NOMO-1 treated with dmso at 0.1 percent for 144 hours (cell line): ENCODE measurements around the gene MBOAT1.
"Not testable (repeated sequence)": the region's sequence is repeated elsewhere in the genome, so short reads cannot be mapped to it uniquely, and the experiment has no call there.

ENCODE experiments used
- DNase-seq: peaks from one replicate; lab custom pipeline; 2025; ENCODE audit not compliant: unreplicated experiment; lab: John Stamatoyannopoulos, UW

The MBOAT1 gene

GRCh38 chr6:20141931-20142330 is 70.3 kb downstream of the MBOAT1 start:
- no peak for DNase-seq

GRCh38 chr6:20139127-20139963 is 72.9 kb downstream of the MBOAT1 start:
- not testable (repeated sequence) for DNase-seq

GRCh38 chr6:20137837-20138236 is 74.4 kb downstream of the MBOAT1 start:
- DNase-seq = no peak

GRCh38 chr6:20137240-20137639 is 75.0 kb downstream of the MBOAT1 start:
- DNase-seq = no peak

- no peak for DNase-seq
Measured at GRCh38 chr6:20135677-20136268, 76.5 kb downstream of the MBOAT1 start.

- DNase-seq = no peak
Measured at GRCh38 chr6:20134613-20135012, 77.7 kb downstream of the MBOAT1 start.

GRCh38 chr6:20129290-20130088 is 82.8 kb downstream of the MBOAT1 start:
- DNase-seq = no peak

GRCh38 chr6:20128018-20128417 is 84.3 kb downstream of the MBOAT1 start:
- DNase-seq = no peak

GRCh38 chr6:20126789-20127653 is 85.2 kb downstream of the MBOAT1 start:
- peak; percentile 4 for DNase-seq

- DNase-seq = no peak
Measured at GRCh38 chr6:20126102-20126752, 86.0 kb downstream of the MBOAT1 start.

- no peak for DNase-seq
Measured at GRCh38 chr6:20124545-20124944, 87.7 kb downstream of the MBOAT1 start.

GRCh38 chr6:20119485-20119884 is 92.8 kb downstream of the MBOAT1 start:
- no peak for DNase-seq

GRCh38 chr6:20118892-20119291 is 93.4 kb downstream of the MBOAT1 start:
- DNase-seq = no peak

- DNase-seq = no peak
Measured at GRCh38 chr6:20117474-20117873, 94.8 kb downstream of the MBOAT1 start.

GRCh38 chr6:20116792-20117191 is 95.5 kb downstream of the MBOAT1 start:
- DNase-seq = no peak

GRCh38 chr6:20115246-20115980 is 96.9 kb downstream of the MBOAT1 start:
- no peak for DNase-seq

GRCh38 chr6:20113649-20114224 is 98.5 kb downstream of the MBOAT1 start:
- no peak for DNase-seq

- no peak for DNase-seq
Measured at GRCh38 chr6:20112841-20113240, 99.4 kb downstream of the MBOAT1 start.

GRCh38 chr6:20112241-20112640 is 100.0 kb downstream of the MBOAT1 start:
- DNase-seq = no peak
